ENCODE measurements around the gene UFSP2. TPM values are rescaled to one million over a fixed set of nuclear protein-coding genes. Genes with fewer than 3 reads are reported as not detected.

UFSP2 gene
- total RNA-seq, 1 donor from 2014 or later: 37.7 TPM

DNA sequence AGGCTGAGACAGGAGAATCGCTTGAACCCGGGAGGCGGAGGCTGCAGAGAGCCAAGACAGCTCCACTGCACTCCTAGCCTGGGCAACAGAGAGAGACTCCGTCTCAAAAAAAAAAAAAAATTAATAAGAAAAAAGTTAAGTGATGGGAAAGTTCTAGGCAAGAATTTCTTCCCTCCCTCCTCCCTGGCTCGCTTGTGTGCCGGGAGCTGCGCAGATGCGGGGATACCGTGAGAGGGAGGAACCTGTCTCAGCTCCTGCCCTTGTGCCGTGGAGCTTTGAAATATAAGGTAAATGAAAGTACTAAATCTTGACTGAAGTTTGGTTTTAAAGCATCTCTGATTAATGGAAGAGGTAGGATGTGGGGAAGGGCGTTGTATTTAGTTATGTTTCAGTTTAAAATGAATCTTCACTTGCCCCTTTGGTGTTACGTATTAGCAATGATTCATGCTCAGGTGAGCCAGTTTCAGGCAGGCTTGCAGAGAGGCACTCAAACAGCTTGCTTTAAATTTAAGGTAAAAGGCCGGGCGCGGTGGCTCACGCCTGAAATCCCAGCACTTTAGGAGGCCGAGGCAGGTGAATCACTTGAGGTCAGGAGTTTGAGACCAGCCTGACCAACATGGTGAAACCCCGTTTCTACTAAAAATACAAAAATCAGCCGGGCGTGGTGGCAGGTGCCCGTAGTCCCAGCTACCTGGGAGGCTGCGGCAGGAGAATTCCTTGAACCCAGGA, 1.4 kb upstream of the UFSP2 start:
- no peak for DNase-seq (ENCODE audit: low read depth, low spot score)

- DNase-seq (ENCODE audit: low read depth, low spot score): no peak
Measured at GRCh38 chr4:185424905-185425646, 688 bp downstream of the UFSP2 start.

- DNase-seq (ENCODE audit: low read depth, low spot score): no peak
Measured at GRCh38 chr4:185421366-185422124, 4.2 kb downstream of the UFSP2 start.

DNA sequence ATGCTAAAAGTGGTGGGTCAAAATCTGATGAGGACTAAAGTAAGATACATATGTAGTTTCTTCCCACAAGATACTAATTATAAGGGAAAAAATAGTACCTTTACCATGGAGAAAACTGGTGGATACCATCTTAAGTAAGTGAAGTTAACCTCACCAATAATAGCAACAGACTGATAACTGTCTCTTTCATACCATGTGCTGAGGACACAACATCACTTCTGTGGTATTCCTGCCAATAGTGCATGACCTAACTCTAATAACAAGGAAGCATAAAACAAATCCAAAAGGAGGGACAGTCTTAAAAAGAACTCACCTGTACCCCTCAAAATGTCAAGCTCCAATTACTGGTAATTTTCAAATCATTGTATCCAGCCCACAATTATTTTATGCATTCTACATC, 8.8 kb downstream of the UFSP2 start:
- DNase-seq (ENCODE audit: low read depth, low spot score): no peak

GRCh38 chr4:185412412-185412811, 13.4 kb downstream of the UFSP2 start:
- DNase-seq (ENCODE audit: low read depth, low spot score): peak; percentile 56

- no peak for DNase-seq (ENCODE audit: low read depth, low spot score)
Measured at GRCh38 chr4:185411849-185412248, 13.9 kb downstream of the UFSP2 start.

DNA sequence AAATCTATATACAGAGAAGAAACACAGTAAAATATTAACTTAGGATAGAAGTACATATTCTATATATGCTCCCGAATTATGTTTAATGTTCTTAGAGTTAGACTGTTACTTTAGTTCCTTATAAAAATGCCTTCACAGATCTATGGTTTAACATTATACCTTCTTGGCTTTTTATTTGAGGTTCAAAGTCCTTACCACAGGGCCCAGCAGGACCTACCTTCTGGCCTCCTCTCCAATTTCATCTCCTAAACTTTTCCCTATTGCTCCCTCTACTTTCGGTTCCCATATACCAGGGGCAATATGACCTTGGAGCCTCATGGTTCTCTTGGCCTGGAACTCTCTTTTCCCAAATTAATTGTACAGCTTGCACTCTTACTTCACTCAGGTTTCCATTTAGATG, 17.3 kb downstream of the UFSP2 start:
- no peak for DNase-seq (ENCODE audit: low read depth, low spot score)

- no peak for DNase-seq (ENCODE audit: low read depth, low spot score)
Measured at GRCh38 chr4:185405296-185405999, 20.3 kb downstream of the UFSP2 start.

GRCh38 chr4:185404031-185404430, 21.7 kb downstream of the UFSP2 start:
- no peak for DNase-seq (ENCODE audit: low read depth, low spot score)

DNA sequence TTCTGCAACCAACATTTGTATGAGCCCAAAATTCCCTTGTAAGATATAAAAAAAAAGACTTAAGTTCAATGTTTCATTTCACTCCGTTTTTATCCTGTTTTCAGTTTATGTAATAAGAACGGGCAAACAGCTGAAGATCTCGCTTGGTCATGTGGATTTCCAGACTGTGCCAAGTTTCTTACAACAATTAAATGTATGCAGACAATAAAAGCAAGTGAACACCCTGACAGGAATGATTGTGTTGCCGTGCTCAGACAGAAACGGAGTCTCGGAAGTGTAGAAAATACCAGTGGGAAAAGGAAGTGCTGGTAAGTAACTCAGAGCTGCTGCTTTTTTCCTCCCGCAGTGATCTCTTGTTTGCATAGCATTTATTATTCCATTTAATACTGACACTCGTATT, 26.3 kb downstream of the UFSP2 start:
- DNase-seq (ENCODE audit: low read depth, low spot score): peak; percentile 63

- DNase-seq (ENCODE audit: low read depth, low spot score): no peak
Measured at GRCh38 chr4:185398618-185399017, 27.1 kb downstream of the UFSP2 start.

- peak; percentile 15 for DNase-seq (ENCODE audit: low read depth, low spot score)
Measured at GRCh38 chr4:185396724-185397385, 28.9 kb downstream of the UFSP2 start, which contains the start of gene ANKRD37. TSS of gene ANKRD37 (plus strand) at chr4:185396841. CDS start at chr4:185396924, 83 bp downstream.

DNA sequence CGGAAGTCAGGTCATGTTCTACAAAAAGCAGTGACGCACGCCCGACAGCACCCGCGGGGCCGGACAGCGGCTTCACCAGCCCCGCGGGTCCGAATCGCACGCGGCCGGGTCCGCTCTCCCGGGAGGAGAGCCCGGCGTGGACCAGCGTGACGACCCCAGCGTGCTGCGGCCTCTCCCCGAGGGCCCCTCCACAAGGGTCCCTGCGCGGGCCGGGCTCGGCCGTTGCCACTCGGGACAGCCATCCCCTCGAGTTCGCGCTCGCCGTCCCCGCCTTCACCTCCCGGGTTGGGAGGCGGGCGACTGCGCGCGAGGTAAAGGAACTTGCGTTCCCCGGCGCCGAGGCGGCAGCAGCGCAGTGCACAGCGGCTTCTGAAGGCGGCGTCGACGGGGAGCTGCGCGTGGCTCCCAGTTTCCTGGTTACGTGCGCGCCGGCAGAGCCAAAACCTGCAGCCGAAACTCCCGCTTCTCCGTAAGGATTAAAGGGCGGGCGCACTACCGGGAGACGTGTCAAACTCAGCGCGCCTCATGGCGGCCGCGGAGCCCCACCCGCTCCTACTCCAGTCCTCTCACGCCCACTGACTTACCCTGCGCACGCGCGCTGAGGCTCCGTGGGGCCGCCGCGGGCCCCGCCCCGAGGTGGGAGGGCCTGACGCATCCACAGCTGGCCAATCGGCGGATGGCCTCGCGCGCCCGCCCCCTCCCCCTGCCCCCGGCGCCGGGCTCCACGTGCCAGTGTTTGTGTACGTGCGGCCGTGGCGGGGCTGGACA, 29.6 kb downstream of the UFSP2 start:
- peak; percentile 88 for DNase-seq (ENCODE audit: low read depth, low spot score)

DNA sequence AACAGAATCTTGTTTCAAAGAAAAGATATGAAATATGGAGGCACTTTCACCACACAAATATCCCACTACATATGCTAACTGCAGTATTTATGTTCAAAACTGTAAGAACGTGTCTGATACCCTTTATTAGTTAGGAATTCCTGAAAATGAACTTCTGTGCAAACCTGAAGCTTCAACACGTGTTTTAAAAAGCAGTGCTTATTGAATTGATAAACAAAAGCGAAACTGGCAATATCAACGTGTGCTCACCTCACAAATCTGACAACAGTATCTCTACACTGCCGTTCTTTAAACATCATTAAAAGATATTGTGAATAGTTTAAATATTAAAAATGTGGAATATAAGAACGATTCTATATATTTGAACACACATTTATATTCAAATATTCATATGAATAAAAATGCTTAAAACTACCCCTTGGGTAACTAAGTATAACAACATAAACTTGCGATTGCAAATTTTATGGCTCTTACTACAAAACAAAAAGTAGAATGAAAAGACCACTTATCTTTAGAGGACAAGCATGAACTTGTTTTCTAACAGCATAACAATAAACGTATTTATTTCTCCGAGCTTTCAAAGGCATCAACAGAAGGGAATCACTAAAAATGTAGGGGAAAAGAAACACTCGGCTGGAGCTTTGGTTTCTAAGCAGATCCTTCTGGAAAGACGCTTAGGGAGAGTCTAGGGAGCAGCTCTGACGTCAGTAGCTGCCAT, 30.4 kb downstream of the UFSP2 start, which contains the start of gene LRP2BP:
Gene LRP2BP (minus strand): TSS at position 687 of the 718 bp plus-strand sequence. CDS start 17,738 bp downstream, outside the sequence.
- DNase-seq (ENCODE audit: low read depth, low spot score): no peak

DNA sequence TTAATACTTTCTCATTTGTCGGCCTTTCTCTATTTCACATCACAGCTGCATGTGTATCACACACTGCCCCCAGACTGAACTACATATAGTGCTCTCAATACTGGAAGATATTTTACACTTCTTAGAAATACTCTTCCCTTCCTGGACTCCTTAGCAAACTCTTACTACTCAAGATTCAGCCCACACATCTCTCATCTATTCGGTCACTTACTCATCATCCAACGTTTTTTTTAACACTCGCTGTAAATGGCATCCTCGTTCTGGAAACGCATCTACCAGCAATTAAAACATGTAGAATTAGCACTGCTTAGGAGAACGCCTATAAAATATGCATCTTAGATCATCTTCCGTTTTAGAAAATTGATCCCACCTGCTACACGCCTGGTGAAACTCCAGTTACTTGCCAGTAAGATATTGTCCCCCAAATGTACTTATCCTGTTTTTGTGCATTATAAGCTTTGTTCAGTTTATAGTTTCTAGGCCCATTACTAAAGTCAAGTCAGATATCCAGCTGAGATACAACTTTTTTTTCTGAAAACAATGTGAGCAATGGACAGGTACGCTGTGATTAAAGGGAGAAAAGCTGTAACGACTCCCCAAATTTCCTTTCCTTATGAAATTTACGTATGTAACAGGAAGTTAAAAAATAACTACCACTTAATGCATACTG, 31.1 kb downstream of the UFSP2 start:
- no peak for DNase-seq (ENCODE audit: low read depth, low spot score)

GRCh38 chr4:185392156-185392555, 33.6 kb downstream of the UFSP2 start:
- no peak for DNase-seq (ENCODE audit: low read depth, low spot score)

GRCh38 chr4:185390941-185391340, 34.8 kb downstream of the UFSP2 start:
- no peak for DNase-seq (ENCODE audit: low read depth, low spot score)

- no peak for DNase-seq (ENCODE audit: low read depth, low spot score)
Measured at GRCh38 chr4:185387957-185388356, 37.8 kb downstream of the UFSP2 start.

GRCh38 chr4:185384930-185385331, 40.8 kb downstream of the UFSP2 start:
- DNase-seq (ENCODE audit: low read depth, low spot score): peak; percentile 63

All from pulmonary artery endothelial cell (primary cell).